AML-193 (cell line): ENCODE measurements around the gene H1-8.
"Not testable (repeated sequence)": the region's sequence is repeated elsewhere in the genome, so short reads cannot be mapped to it uniquely, and the experiment has no call there.

Source experiments
- DNase-seq, 2 experiments: peaks; one replicate each; lab custom pipeline; 2025; lab: John Stamatoyannopoulos, UW

The H1-8 gene, protein sequence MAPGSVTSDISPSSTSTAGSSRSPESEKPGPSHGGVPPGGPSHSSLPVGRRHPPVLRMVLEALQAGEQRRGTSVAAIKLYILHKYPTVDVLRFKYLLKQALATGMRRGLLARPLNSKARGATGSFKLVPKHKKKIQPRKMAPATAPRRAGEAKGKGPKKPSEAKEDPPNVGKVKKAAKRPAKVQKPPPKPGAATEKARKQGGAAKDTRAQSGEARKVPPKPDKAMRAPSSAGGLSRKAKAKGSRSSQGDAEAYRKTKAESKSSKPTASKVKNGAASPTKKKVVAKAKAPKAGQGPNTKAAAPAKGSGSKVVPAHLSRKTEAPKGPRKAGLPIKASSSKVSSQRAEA

GRCh38 chr3:129543156-129543790 is at the start of gene H1-8:
Gene H1-8, plus strand, starts transcription at chr3:129543175. Its CDS starts 44 bp downstream, at chr3:129543219.
- no peak for DNase-seq

DNA sequence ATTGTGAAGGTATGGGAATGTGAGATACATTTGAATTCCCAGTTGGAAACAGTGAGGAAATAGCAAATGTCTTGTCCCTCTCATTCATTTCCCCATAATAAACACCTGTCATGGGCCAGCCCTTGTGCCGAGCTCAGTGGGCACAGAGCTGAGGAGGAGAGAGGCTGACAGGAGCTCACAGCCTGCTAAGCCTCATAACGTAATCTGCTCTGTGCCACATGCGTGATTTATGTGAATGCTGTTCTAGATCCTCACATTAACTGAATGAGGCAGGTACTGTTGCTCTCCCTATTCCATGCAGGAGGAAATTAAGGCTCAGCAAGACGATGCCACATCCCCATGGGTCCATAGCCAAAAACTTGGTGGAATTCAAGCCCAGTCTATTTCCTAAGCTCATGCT is 49.8 kb upstream of the H1-8 start:
- no peak for DNase-seq

DNA sequence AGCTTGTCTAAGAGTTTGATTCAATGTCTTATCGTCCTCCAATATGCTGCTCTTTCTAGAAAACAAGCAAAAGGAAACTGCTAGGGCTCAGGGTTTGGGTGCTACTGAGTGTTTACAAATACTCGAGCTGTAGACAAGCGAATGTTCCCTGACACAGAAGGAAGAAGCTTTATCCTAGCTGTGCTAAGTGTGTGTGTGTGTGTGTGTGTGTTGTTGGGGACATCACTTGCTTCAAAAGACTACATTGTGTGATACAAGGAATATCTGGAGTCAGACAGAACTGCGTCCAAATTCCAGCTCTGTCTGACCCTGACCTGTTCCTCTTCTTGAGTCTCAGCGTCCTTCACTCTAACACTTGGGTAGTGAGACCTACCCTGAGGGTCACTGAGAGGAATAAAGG is 48.5 kb upstream of the H1-8 start:
- DNase-seq = not testable (repeated sequence)

DNA sequence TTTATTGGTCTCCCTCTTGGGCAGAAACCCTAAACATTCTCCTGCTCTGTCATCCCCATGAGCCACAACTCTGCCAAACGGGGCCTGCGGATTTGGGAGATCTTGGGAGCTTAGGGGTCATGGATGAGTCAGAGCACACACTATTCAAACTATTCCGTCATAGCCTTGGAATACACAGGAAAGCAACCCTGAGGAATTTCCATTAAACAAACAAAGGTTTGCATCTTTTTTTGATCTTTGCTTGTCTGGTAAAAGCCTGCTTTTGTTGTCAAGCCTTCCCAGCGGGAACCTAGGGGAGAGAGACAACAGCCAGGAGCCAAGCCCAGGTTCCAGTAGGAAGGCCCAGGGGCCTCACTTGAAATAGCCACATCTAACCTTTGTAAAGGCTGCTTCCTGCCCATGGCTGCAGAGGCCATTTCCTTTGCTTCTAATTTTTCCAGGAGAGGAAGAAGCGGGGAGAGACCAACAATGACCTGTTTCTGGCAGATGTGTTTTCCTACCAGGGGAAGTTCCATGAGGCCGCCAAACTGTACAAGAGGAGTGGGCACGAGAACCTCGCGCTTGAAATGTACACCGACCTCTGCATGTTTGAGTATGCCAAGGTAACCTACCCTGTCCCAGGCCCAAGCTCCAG is 47.9 kb upstream of the H1-8 start:
- DNase-seq = not testable (repeated sequence)

- not testable (repeated sequence) for DNase-seq
Measured at GRCh38 chr3:129497876-129498275, 45.1 kb upstream of the H1-8 start.

DNA sequence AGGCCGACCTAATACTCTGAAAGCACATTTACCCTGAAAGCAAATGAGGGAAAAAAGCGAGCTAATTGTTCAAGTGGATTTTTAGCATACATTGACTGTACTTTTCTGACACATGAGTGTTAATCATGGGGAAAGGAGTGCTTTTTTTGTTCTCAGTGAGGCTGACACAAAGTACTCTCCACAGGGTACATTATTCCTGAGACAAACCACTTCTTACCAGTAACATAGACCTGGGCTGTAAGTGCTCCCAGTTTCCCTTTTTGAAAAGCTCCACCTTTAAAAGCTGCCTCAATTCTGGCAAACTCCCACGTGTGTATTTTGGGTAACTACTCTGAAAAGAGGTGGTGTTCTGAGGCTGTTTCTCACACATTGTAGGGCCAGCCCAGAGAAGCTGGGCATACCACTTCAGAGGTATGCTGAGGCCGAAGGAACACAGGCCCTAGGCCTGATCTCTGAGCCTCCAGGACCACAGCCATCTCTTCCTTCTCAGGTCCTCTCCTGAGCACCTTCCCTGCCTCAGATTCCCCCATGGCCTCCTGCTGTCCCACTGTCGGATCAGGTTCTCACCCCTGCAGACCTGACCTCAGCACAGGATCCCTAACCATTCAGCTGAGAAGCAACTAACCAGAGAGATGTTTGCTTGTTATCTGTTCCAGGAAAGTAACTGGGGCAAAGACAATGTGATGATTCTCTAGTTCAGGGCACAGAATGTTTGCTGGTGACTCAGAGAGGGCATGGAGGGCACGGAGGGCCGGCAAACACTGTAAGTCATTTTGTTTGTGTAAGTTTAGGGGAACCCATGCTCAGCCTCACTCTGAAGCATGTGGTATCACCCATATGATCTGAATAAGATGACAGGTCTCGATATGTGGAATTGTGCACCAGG is 44.1 kb upstream of the H1-8 start:
- not testable (repeated sequence) for DNase-seq

- not testable (repeated sequence) for DNase-seq
Measured at GRCh38 chr3:129499604-129500333, 43.2 kb upstream of the H1-8 start.

- DNase-seq = no peak
Measured at GRCh38 chr3:129500334-129500658, 42.7 kb upstream of the H1-8 start.

DNA sequence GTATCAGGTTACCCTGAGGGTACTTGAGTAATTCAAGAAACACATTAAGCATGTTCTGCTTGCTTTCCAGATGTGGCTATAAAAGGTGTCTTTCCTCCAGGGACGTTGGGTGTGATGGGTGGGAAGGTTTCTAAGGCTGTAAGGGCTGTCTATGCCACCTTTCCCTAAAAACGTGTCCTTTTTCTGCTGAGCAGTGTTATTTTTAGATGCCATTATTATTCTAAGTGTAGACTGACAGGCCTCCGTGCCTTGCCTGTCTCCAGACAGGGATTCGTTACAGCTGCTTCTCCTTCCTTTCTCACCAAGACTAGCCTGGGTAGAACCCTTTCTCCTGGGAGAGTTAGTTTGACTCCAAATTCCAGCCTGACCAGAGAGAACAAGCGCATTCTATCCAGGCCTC is 41.3 kb upstream of the H1-8 start:
- no peak for DNase-seq

GRCh38 chr3:129502641-129503408 is 40.1 kb upstream of the H1-8 start:
- no peak for DNase-seq

GRCh38 chr3:129503471-129504291 is 39.3 kb upstream of the H1-8 start:
- DNase-seq = no peak

DNA sequence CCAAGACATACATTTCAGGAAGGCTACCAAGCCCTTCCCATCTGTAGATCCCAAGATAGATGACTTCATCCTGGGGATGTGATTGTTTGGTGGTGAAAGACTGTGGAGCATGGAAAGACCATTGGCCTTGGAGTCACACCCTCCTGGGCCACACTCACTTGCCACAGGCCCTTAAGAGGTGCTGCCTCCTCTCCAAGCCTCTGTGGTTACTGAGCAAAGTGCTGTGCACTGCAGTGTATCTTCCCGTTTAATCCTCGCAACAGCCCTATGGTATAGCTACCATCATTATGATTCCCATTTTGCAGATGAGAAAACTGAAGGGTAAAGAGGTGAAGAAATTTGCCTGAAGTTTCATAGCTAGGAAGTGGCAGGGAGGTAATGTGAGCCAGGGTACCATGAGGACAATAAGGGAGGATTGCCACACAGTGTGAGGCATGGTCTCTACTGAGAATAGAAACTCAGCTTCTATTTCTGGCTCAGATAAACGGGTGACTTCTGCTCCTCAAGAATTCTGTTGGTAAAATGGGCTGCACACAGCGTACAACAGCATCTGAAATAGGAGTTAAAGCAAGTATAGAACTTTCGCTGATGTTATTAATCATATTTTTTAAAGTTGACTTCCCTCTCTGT is 38.4 kb upstream of the H1-8 start:
- DNase-seq = no peak

DNA sequence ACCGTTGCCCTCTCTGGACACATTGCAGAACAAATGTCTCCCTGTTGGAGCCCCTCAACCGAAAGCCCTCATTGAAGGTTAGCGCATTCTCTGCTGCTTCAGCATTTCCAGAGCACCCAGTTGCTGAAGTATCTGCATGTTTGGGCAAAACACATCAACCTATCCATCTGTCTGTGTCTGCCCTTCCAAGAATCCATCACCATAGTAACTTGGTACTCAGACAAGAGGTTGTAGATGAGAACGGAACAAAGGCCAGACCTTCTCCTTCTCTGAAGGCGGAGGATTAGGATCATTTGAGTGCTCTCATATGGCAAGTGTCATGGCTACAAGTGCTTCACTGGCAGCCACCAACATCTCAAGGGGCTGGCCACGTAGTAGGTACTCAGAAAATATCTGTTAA is 37.6 kb upstream of the H1-8 start:
- DNase-seq = no peak

DNA sequence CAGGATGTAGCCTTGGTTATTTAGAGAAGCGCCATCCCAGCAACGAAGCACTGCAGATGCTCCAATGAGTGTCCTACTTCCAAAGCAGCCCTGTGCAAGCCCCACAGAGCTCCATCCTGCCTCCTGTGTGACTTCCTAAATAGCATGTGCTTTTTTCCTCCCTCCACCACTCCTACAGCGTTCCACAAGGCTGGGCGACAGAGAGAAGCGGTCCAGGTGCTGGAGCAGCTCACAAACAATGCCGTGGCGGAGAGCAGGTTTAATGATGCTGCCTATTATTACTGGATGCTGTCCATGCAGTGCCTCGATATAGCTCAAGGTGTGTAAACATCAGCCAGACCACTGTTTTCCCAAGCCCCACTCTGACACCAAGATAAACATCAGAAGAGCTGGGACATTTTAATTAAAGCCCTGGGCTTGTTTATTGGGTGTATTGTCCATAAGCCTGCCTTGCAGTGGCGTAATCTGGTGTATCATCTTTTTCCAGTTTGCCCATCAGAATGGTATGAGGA is 36.7 kb upstream of the H1-8 start:
- DNase-seq = no peak

DNA sequence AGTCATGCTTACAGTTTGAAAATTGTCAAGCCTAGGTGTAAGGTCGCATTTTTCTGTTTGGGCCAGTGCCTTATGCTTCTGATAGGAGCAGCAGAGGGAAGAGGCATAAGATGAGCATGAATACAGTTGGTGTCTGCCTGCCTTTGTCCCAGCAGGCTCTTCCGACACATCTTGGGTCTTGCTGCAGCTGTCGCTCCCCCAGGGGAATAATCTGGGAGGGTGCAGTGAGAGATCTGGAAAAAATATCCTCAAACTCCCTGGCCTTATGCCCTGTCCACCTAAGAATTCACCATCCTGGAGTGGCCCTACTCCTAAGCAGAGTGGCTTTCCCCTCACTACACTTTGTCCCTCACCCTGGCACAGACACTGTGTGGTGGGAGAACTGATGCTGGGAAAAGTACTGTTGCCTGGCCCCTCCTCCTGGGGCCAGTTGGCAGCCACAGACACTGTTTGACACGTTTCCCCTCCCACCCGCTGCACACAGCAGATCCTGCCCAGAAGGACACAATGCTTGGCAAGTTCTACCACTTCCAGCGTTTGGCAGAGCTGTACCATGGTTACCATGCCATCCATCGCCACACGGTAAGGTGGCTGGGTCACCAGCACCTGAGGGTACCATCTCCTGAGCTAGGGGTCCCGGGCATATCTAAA is 35.7 kb upstream of the H1-8 start:
- no peak for DNase-seq

DNA sequence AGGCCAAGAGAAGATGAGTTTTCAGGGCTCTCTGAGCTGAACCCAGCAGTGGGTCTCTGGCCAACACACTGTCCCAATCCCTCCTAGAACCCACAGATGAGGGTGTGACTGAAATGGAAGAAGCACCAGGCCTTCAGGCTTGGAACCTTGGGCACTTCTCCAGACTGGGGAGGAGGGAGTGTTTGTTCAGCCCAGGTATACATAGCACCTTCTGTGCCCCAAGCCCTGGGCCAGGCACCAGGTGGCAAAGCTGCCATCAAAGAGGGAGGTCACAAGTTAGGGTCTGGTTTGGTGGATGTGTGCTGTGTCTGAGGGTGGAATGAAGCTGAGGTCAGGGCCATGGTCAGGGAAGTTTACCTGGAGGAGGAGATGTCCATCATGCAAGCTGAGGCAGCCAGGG is 30.4 kb upstream of the H1-8 start:
- no peak for DNase-seq

GRCh38 chr3:129513705-129514104 is 29.3 kb upstream of the H1-8 start:
- no peak for DNase-seq

GRCh38 chr3:129514110-129514509 is 28.9 kb upstream of the H1-8 start:
- no peak for DNase-seq

GRCh38 chr3:129514563-129514962 is 28.4 kb upstream of the H1-8 start:
- DNase-seq = no peak
